Stimulated activated CD4-positive, alpha-beta T cell treated with anti-CD3 and anti-CD28 coated beads, TNF-alpha, amount 100 ng/mL, for 24 hours (primary cell): ENCODE results near the gene HNRNPA2B1.
"Not testable (repeated sequence)": the region's sequence is repeated elsewhere in the genome, so short reads cannot be mapped to it uniquely, and the experiment has no call there.

Experiments used
- DNase-seq, 3 experiments: peaks; one replicate each; pipeline ENCODE4 v3.0.0-alpha.2; 2020; ENCODE audit warnings: low read depth in 3 of 3

Gene HNRNPA2B1

DNA sequence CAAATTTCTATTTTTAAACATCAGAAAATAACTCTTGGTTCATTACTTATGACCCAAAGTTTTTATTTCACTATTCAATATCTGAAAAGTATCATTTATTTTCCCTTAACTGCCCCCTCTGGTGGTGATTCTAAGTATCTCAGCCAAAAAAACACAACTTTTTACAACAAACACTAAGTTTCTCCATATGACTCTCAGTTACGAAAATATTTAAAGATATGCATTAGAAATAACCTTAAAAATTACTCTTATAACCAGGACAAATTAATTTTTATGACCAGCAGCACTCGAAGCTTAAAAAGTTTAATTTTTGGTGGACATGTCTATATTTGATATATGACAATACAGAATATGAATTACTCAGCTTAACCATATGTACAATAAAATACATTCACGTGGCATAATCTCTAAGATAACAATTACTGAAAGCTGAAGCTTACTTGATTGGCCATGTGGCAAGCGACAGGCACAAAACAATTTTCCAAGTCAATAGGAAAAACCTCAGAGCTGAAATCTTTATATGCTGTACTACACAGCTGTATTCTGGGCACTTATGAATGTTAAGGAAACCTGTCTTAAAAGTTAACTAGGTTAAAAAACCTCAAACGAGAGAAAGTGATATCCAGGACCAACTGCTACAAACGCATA, 2.3 kb downstream of the HNRNPA2B1 start:
- DNase-seq: no peak

GRCh38 chr7:26197153-26198115, 3.1 kb downstream of the HNRNPA2B1 start:
- no peak for DNase-seq

- DNase-seq: no peak
Observed at GRCh38 chr7:26195867-26196657, 4.5 kb downstream of the HNRNPA2B1 start.

DNA sequence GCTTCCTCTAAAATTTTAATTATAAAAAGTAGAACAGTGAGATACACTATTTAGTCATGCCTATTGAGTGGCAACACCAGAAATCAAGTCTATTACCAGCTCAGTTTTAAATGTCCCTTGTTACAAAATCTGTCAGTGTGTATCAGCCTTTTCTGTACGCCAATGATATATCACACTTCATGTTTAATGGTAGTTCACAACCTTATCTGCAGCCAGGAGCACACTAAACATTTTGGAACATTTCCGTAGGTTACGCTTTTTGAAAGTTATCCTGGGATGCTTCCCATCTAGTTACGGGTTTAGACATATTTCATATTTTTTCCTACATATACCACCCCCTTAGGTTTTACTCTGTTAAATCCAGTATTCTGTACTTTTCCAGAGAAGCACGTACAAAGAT, 5.4 kb downstream of the HNRNPA2B1 start:
- DNase-seq: no peak

- DNase-seq: not testable (repeated sequence)
Observed at GRCh38 chr7:26194764-26195163, 5.8 kb downstream of the HNRNPA2B1 start.

GRCh38 chr7:26193432-26194207, 6.9 kb downstream of the HNRNPA2B1 start:
- DNase-seq: no peak

- DNase-seq: no peak
Observed at GRCh38 chr7:26192485-26193087, 8.0 kb downstream of the HNRNPA2B1 start.

GRCh38 chr7:26191974-26192479, 8.5 kb downstream of the HNRNPA2B1 start:
- DNase-seq: no peak

DNA sequence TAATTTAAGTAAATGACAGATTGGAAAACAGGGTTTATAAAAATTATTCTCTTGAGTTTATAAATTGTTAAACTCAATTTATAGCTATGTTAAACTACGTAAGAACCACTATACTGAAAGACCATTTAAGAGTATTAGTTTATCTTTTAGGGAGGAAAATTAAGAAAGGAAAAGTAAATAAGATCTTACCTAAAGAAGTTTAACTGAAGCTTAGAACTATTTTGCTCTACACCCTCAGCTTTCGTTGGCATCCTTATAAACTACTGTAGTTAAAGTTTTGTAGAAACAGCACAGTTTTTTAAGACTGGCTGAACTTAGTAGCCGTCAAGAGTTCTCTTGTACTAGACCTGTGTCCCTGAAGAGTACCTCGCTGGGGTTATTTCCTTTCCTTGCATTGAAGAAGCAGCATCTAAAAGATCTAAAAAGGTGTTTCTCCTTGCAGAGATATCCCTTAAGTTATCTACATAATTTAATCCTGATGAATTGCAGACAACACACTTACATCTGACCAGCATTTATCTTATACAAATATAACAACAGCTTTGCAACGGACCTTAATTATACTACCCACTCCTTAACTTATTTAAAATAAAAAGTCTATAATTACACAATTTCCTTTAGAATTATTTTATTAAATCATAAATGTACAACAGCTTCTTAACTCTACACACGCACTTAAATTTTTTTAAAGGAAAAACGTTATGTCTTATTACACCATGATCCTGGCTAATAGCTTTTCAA, 9.1 kb downstream of the HNRNPA2B1 start:
- DNase-seq: no peak

DNA sequence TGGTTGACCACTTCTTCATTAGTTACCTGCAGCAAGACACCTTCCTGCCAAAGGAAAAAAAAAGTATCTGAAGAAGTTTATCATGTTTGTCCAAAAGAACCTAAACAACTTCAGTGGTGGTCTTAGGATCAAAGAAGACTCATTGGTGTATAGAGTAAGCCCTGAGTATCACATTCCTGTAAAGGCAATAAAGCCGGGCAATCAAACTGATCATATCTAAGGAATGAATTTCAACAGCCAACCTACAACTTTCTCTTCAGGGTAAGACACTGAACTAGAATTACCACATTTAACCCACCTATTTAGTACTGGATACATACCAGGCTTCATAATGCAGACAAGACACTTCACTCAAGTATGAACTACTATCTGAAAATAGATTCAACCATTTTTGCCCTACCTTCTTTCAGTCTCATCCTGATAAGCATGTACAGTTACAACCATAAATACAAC, 10.1 kb downstream of the HNRNPA2B1 start:
- DNase-seq: no peak

- no peak for DNase-seq
Observed at GRCh38 chr7:26189697-26190096, 10.8 kb downstream of the HNRNPA2B1 start.

- no peak for DNase-seq
Observed at GRCh38 chr7:26188957-26189541, 11.5 kb downstream of the HNRNPA2B1 start.

DNA sequence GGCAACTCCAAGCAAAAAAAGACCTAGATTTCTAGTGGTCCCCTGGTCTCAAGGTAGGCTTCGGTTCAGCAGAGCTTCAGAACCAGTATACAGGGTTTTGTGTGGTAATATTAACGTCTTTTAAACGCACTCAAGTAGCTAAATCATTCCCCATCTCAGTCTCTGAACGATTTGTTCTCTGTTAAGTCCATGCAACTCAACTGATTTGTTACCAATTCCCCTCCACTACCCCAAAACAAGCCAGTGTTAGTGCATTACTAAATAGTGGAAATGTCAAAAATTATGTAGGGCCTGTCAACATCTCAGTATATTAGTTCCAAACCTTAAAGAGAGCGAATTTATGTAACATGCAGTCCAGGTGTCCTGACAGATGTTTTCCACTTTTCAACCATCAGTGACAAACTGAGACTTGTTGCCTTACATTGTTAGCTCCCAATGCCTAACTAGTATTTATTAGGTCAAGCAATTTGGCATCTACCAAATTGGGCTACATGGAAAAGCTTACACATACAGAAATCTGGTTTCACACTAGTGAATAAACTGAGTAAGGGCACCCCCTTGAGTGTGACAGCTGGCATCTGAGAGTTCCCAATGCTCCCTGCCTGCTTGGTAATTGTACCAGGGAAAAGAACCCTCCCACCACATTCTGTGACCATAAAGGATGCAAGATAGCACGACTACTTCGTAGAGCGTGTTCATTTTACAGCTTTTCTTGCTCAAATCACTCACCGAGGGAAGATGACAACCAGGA, 12.2 kb downstream of the HNRNPA2B1 start:
- no peak for DNase-seq

DNA sequence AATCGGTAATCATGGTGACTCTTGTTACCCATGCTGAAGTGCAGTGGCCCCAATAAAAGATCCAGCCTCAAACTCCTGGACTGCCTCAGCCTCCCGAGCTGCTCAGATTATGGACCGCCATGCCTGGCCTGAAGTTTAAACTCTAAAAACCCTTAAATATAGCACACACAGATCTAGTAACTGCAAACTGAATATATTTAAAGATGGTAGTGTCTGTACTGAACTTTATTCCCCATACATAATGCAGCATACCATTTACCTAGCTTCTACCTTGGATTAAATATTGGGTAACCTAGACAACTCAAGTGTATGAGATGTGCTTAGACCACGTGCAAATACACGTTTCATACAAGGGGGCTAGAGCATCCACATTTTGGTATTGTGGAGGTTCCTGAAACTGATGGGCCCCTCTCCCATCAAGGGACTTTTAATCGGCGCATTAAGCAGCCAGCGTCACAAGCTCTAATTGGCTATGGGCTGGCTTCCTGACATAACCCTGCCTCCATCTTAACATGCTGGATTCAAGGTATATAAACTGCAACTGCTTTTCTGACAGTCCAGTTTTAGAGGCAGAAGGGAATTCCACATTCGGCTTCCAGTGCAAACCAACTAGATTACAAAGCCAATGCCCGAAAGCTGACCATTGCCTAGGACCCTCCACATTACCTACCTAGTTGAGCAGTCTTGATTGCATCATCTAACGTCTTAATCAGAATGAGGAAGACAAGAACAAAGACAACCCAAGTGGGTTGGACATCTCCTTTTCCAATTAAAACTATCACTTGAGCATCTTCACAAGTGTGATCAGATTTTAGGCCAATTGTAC, 13.0 kb downstream of the HNRNPA2B1 start:
- no peak for DNase-seq

DNA sequence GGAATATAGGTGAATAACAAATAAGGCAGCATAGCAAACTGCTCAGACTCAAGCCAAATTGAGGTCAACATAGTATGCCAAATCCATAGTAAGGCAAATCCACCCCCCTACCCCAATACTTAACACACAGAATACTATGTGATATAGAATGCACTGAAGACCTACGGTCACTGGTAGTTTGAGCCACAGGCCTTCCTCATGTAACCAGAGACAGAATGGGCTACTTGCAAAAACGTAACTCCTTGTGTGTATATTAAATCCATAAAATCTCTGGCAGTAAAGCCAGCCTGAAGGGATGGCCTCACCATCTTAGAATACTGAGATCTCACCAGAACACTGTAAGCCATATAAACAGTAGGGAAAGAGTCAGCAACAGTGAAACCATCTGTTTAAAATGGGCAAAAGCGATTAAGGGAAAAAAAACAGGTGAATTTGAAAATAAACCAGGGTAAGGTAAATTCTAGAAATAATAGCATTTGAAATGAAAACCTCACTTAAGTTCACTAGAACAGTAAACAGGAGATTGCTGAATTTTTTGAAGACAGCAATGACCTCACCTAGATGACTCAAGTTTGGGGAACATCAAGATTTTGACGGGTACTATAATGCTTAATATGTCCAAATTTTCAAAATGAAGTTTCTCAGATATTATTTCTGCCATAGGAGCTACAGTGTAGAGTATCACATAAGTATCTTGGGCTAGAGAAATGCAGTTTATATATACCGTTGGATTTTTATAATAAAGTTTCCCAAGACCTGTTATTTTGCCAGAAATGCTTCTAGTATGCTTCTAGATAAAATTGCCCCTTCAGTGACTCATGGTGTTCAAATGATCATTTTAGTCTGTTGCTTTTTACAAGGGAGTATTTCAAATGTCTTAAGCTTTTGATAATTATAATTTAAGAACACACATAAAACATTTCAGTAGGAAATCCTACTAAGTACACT, 13.9 kb downstream of the HNRNPA2B1 start:
- DNase-seq: no peak

DNA sequence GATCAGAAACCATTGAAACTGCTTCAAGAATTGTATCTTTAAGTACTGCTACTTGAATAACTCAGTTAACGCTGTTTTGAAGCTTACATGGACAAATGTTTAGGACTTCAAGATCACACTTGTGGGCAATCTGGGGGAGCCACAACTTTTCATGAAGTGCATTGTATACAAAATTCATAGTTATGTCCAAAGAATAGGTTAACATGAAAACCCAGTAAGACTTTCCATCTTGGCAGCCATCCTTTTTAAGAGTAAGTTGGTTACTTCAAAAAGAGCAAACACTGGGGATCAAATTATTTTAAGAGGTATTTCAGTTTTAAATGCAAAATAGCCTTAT, 14.7 kb downstream of the HNRNPA2B1 start:
- DNase-seq: no peak
